ENCODE results near the gene GLE1.

The GLE1 gene

GRCh38 chr9:128504485-128505413 is at the start of gene GLE1:
Gene GLE1, plus strand, starts transcription at chr9:128504719. Its CDS starts 87 bp downstream, at chr9:128504806.
- DNase-seq (ENCODE audit: low spot score): peak; percentile 99

GRCh38 chr9:128454991-128455390 is 49.5 kb upstream of the GLE1 start:
- DNase-seq (ENCODE audit: low spot score): no peak

GRCh38 chr9:128455849-128456612 is 48.5 kb upstream of the GLE1 start, which contains the start of gene ODF2:
Gene ODF2, plus strand, starts transcription at chr9:128456006. Its CDS starts 86 bp downstream, at chr9:128456092.
- DNase-seq (ENCODE audit: low spot score): peak; percentile 100

- DNase-seq (ENCODE audit: low spot score): peak; percentile 94
Measured at GRCh38 chr9:128456613-128457061, 47.9 kb upstream of the GLE1 start.

GRCh38 chr9:128457207-128457606 is 47.3 kb upstream of the GLE1 start:
- DNase-seq (ENCODE audit: low spot score): no peak

- DNase-seq (ENCODE audit: low spot score): no peak
Measured at GRCh38 chr9:128459011-128459410, 45.5 kb upstream of the GLE1 start.

GRCh38 chr9:128469070-128469469 is 35.4 kb upstream of the GLE1 start:
- DNase-seq (ENCODE audit: low spot score): no peak

GRCh38 chr9:128470560-128470959 is 34.0 kb upstream of the GLE1 start:
- DNase-seq (ENCODE audit: low spot score): no peak

- no peak for DNase-seq (ENCODE audit: low spot score)
Measured at GRCh38 chr9:128473104-128473503, 31.4 kb upstream of the GLE1 start.

- DNase-seq (ENCODE audit: low spot score): no peak
Measured at GRCh38 chr9:128475867-128476266, 28.7 kb upstream of the GLE1 start.

GRCh38 chr9:128479262-128479661 is 25.3 kb upstream of the GLE1 start:
- DNase-seq (ENCODE audit: low spot score): no peak

GRCh38 chr9:128481561-128481960 is 23.0 kb upstream of the GLE1 start:
- DNase-seq (ENCODE audit: low spot score): no peak

- no peak for DNase-seq (ENCODE audit: low spot score)
Measured at GRCh38 chr9:128482186-128482585, 22.3 kb upstream of the GLE1 start.

GRCh38 chr9:128484686-128485413 is 19.7 kb upstream of the GLE1 start:
- DNase-seq (ENCODE audit: low spot score): no peak

- no peak for DNase-seq (ENCODE audit: low spot score)
Measured at GRCh38 chr9:128485414-128485855, 19.1 kb upstream of the GLE1 start.

GRCh38 chr9:128486201-128486600 is 18.3 kb upstream of the GLE1 start:
- no peak for DNase-seq (ENCODE audit: low spot score)

GRCh38 chr9:128493424-128493823 is 11.1 kb upstream of the GLE1 start:
- no peak for DNase-seq (ENCODE audit: low spot score)

GRCh38 chr9:128494108-128494745 is 10.3 kb upstream of the GLE1 start:
- DNase-seq (ENCODE audit: low spot score): no peak

GRCh38 chr9:128494746-128495129 is 9.8 kb upstream of the GLE1 start:
- no peak for DNase-seq (ENCODE audit: low spot score)

GRCh38 chr9:128495296-128495695 is 9.2 kb upstream of the GLE1 start:
- no peak for DNase-seq (ENCODE audit: low spot score)

- no peak for DNase-seq (ENCODE audit: low spot score)
Measured at GRCh38 chr9:128495804-128496417, 8.6 kb upstream of the GLE1 start.

Measured in COLO829 (cell line).